Left kidney (tissue), 8 donors: ENCODE results near the gene PTPN14. TPM values are rescaled to one million over a fixed set of nuclear protein-coding genes. Genes with fewer than 3 reads are reported as not detected.
"Not testable (repeated sequence)": the region's sequence is repeated elsewhere in the genome, so short reads cannot be mapped to it uniquely, and the experiment has no call there.

Experiments used
- DNase-seq: peaks from one replicate; pipeline ENCODE4 v3.0.0-alpha.2; 2013
- long read RNA-seq, 8 donors: transcript quantifications; one replicate each; lab custom pipeline, GENCODE V29; 2026
- polyA plus RNA-seq: library from polyadenylated mRNA; unstranded; fragments of 120-200 nt; gene quantifications from one replicate; pipeline ENCODE4 v1.2.1, GENCODE V29; 2013; ENCODE audit not compliant: insufficient read length

PTPN14 gene
- polyA plus RNA-seq: 44.4 TPM
- long read RNA-seq, donor 1, full-length matches to known transcripts: 1 of 7 reads
- long read RNA-seq, donor 1, partial matches to known transcripts: 6 of 7 reads
- long read RNA-seq, donor 1, other reads (novel, unspliced or antisense): 0 of 7 reads
- long read RNA-seq, donor 2, partial matches to known transcripts: 6 of 6 reads
- long read RNA-seq, donor 2, other reads (novel, unspliced or antisense): 0 of 6 reads
- long read RNA-seq, donor 3, full-length matches to known transcripts: 1 of 1 reads
- long read RNA-seq, donor 3, partial matches to known transcripts: 0 of 1 reads
- long read RNA-seq, donor 3, other reads (novel, unspliced or antisense): 0 of 1 reads
- long read RNA-seq, donor 4: 0 reads
- long read RNA-seq, donor 5: 0 reads
- long read RNA-seq, donor 6, partial matches to known transcripts: 16 of 16 reads
- long read RNA-seq, donor 6, other reads (novel, unspliced or antisense): 0 of 16 reads
- long read RNA-seq, donor 7: 0 reads
- long read RNA-seq, donor 8: 0 reads

- peak; percentile 95 for DNase-seq
These were observed at the start of gene PTPN14 for GRCh38 chr1:214551436-214552173. Gene PTPN14, minus strand, starts transcription at chr1:214551602. Its CDS starts 86,799 bp downstream, at chr1:214464803.

- DNase-seq: no peak
These were observed 41.8 kb upstream of the PTPN14 start for GRCh38 chr1:214593158-214593557.

- DNase-seq: not testable (repeated sequence)
These were observed 40.5 kb upstream of the PTPN14 start for GRCh38 chr1:214591918-214592317.

GRCh38 chr1:214590696-214591095 lies 39.3 kb upstream of the PTPN14 start:
- DNase-seq: no peak

GRCh38 chr1:214588963-214589597 lies 37.7 kb upstream of the PTPN14 start:
- no peak for DNase-seq

- no peak for DNase-seq
These were observed 35.8 kb upstream of the PTPN14 start for GRCh38 chr1:214587165-214587564.

- no peak for DNase-seq
These were observed 35.2 kb upstream of the PTPN14 start for GRCh38 chr1:214586621-214587020.

- peak; percentile 43 for DNase-seq
These were observed 33.7 kb upstream of the PTPN14 start for GRCh38 chr1:214584805-214585766.

GRCh38 chr1:214583824-214584554 lies 32.6 kb upstream of the PTPN14 start:
- no peak for DNase-seq

GRCh38 chr1:214583113-214583512 lies 31.7 kb upstream of the PTPN14 start:
- no peak for DNase-seq

GRCh38 chr1:214582289-214582891 lies 31.0 kb upstream of the PTPN14 start:
- no peak for DNase-seq

GRCh38 chr1:214581785-214582184 lies 30.4 kb upstream of the PTPN14 start:
- DNase-seq: no peak

GRCh38 chr1:214579183-214579582 lies 27.8 kb upstream of the PTPN14 start:
- DNase-seq: no peak

GRCh38 chr1:214576120-214576519 lies 24.7 kb upstream of the PTPN14 start:
- DNase-seq: not testable (repeated sequence)

- DNase-seq: no peak
These were observed 23.4 kb upstream of the PTPN14 start for GRCh38 chr1:214574598-214575411.

GRCh38 chr1:214573386-214574318 lies 22.2 kb upstream of the PTPN14 start:
- no peak for DNase-seq

GRCh38 chr1:214571281-214571680 lies 19.9 kb upstream of the PTPN14 start:
- DNase-seq: no peak

- DNase-seq: no peak
These were observed 19.0 kb upstream of the PTPN14 start for GRCh38 chr1:214570442-214570841.
